ENCODE results near the gene GRB7. TPM values are rescaled to one million over a fixed set of nuclear protein-coding genes. Genes with fewer than 3 reads are reported as not detected.

The GRB7 gene
- total RNA-seq, 4 donors from 2014 or later: 0.41 to 0.70 TPM; not detected in 2

DNA sequence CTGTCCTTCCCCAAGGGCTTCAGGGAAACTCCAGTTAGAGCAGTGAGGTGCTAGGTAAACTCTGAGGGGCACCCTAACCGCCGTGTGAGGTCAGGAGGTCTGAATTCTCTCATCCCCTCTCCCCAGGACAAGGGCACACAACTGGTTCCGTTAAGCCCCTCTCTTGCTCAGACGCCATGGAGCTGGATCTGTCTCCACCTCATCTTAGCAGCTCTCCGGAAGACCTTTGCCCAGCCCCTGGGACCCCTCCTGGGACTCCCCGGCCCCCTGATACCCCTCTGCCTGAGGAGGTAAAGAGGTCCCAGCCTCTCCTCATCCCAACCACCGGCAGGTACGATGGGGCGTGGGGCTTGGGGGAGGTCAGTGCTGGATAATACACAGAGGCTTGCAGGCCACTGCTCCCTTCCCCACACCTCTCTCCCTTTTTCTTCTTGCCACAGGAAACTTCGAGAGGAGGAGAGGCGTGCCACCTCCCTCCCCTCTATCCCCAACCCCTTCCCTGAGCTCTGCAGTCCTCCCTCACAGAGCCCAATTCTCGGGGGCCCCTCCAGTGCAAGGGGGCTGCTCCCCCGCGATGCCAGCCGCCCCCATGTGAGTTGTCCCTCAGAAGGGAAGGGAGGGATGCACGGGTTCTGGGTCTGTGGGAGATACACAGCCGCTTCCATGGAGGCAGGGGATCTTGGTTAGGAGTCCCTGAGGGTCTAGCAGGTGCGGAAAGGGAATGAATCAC lies 4.6 kb downstream of the GRB7 start:
- H3K27ac ChIP-seq: no peak overlapping the region
- peaks cover 41 to 59% (median 48%) of the 10 kb centered on the region in 3 donors for H3K27me3 ChIP-seq
- intact Hi-C loops (cut with DNase I; ENCODE audit: low total_unique reads): no loop called here
- ATAC-seq (no peak), DNase-seq (no peak)
- TF ChIP-seq POLR2A (IDR thresholded peaks at IDR 0.05): no peak
- in situ Hi-C loops (cut with MboI; ENCODE audit: low sequenced_read_pairs in 4 of 4): no loop called here
- H3K9me3 ChIP-seq: no peaks in the 10 kb centered on the region
- peaks cover 6 to 22% of the 10 kb centered on the region in 2 donors for H3K4me1 ChIP-seq
- H3K4me3 ChIP-seq: no peak overlapping the region
- H3K36me3 ChIP-seq: no peaks in the 10 kb centered on the region

DNA sequence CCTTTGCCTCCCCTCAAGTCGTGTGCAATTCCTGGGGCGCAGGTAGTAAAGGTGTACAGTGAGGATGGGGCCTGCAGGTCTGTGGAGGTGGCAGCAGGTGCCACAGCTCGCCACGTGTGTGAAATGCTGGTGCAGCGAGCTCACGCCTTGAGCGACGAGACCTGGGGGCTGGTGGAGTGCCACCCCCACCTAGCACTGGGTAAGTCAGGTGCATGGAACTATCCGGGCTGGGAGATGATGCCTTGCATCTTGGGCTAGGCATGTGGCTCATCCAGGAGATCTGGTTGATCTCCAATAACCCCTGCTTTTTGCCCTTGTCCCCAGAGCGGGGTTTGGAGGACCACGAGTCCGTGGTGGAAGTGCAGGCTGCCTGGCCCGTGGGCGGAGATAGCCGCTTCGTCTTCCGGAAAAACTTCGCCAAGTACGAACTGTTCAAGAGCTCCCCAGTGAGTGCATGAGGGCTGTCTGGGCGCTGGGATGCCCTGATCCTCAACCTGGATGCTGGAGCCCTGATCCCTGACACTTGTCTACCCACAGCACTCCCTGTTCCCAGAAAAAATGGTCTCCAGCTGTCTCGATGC lies 5.2 kb downstream of the GRB7 start:
- TF ChIP-seq POLR2A (IDR thresholded peaks at IDR 0.05): no peak
- TF ChIP-seq, protein P1, sequence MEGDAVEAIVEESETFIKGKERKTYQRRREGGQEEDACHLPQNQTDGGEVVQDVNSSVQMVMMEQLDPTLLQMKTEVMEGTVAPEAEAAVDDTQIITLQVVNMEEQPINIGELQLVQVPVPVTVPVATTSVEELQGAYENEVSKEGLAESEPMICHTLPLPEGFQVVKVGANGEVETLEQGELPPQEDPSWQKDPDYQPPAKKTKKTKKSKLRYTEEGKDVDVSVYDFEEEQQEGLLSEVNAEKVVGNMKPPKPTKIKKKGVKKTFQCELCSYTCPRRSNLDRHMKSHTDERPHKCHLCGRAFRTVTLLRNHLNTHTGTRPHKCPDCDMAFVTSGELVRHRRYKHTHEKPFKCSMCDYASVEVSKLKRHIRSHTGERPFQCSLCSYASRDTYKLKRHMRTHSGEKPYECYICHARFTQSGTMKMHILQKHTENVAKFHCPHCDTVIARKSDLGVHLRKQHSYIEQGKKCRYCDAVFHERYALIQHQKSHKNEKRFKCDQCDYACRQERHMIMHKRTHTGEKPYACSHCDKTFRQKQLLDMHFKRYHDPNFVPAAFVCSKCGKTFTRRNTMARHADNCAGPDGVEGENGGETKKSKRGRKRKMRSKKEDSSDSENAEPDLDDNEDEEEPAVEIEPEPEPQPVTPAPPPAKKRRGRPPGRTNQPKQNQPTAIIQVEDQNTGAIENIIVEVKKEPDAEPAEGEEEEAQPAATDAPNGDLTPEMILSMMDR (IDR thresholded peaks at IDR 0.05 in 4 of 5, conservative IDR thresholded peaks at IDR 0.05 in 1 of 5): no peak
- intact Hi-C loops (cut with DNase I; ENCODE audit: low total_unique reads): no loop called here
- H3K27me3 ChIP-seq: peaks cover 35 to 53% (median 42%) of the 10 kb centered on the region in 3 donors
- H3K36me3 ChIP-seq: no peaks in the 10 kb centered on the region
- no peaks in the 10 kb centered on the region for H3K9me3 ChIP-seq
- H3K27ac ChIP-seq: no peak overlapping the region
- in situ Hi-C loops (cut with MboI; ENCODE audit: low sequenced_read_pairs in 4 of 4): no loop called here
- peaks cover 6 to 19% of the 10 kb centered on the region in 2 donors for H3K4me1 ChIP-seq
- DNase-seq: no peak
- no peak for ATAC-seq
- H3K4me3 ChIP-seq: no peak overlapping the region

DNA sequence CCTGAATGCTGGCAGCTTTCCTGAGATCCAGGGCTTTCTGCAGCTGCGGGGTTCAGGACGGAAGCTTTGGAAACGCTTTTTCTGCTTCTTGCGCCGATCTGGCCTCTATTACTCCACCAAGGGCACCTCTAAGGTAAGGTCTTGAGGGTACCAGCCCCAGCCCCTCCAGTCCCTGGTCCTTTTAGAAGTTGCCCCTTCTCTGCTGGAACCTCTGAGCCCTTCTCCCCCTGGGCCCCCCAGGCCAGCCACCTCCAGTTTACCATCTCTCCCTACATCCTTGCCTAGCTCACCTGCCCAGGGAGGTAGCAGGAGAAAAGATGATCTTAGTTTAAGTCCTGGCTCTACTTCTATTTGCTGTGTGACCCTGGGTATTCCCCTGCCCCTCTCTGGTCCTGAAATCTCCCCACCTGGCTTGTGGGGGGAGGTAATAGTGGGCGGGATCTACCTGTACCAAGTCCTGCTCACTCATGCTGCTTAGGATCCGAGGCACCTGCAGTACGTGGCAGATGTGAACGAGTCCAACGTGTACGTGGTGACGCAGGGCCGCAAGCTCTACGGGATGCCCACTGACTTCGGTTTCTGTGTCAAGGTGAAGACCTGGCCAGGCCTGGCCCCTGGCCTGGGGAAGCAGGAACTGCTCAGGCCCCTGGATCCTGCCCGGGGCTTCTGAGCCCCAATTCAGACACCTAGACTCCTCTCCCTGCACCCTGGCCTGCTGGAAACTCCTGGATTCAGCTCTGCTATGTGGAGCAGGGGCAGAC lies 6.5 kb downstream of the GRB7 start:
- Histone ChIP-seq H3K9me3 (no peaks in the 10 kb centered on the region), H3K27ac (no peak overlapping the region), H3K36me3 (no peaks in the 10 kb centered on the region), H3K4me1 (peaks cover 4 to 9% of the 10 kb centered on the region in 2 donors), H3K27me3 (peaks cover 28 to 40% (median 29%) of the 10 kb centered on the region in 3 donors), H3K4me3 (no peak overlapping the region)
- no peak for TF ChIP-seq POLR2A (IDR thresholded peaks at IDR 0.05)
- TF ChIP-seq, protein P1 (IDR thresholded peaks at IDR 0.05 in 4 of 5, conservative IDR thresholded peaks at IDR 0.05 in 1 of 5): no peak
- no peak for DNase-seq
- in situ Hi-C loops (cut with MboI; ENCODE audit: low sequenced_read_pairs in 4 of 4): no loop called here
- intact Hi-C loops (cut with DNase I; ENCODE audit: low total_unique reads): no loop called here
- ATAC-seq: no peak

DNA sequence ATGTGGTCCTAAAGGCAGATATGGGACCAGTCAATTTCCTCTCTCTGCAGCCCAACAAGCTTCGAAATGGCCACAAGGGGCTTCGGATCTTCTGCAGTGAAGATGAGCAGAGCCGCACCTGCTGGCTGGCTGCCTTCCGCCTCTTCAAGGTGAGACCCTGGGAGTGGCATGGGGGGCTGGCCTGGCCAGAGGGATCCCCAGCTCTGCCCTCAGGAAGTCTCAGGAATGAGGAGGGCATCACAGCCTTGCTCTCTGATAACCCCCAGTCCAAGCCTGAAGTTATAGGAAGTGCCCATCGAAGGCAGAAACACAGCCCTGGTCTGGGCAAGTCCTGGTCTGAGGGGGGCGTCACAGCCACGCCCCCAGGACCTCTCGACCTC lies 7.1 kb downstream of the GRB7 start:
- H3K27ac ChIP-seq: no peak overlapping the region
- H3K4me1 ChIP-seq: peaks cover 0 to 3% of the 10 kb centered on the region in 2 donors
- H3K36me3 ChIP-seq: no peaks in the 10 kb centered on the region
- H3K27me3 ChIP-seq: peaks cover 22 to 34% (median 23%) of the 10 kb centered on the region in 3 donors
- in situ Hi-C loops (cut with MboI; ENCODE audit: low sequenced_read_pairs in 4 of 4): no loop called here
- no peak for ATAC-seq
- intact Hi-C loops (cut with DNase I; ENCODE audit: low total_unique reads): no loop called here
- no peak for DNase-seq
- no peaks in the 10 kb centered on the region for H3K9me3 ChIP-seq
- no peak for TF ChIP-seq POLR2A (IDR thresholded peaks at IDR 0.05)
- TF ChIP-seq, protein P1 (IDR thresholded peaks at IDR 0.05 in 4 of 5, conservative IDR thresholded peaks at IDR 0.05 in 1 of 5): no peak
- no peak overlapping the region for H3K4me3 ChIP-seq
